Liver (tissue), 9 donors: ENCODE data around the gene CD300LG. TPM values are rescaled to one million over a fixed set of nuclear protein-coding genes. Genes with fewer than 3 reads are reported as not detected.

Experiments
- DNase-seq: peaks from one replicate; pipeline ENCODE4 v3.0.0-alpha.2; 2017; ENCODE audit warnings: low spot score
- H3K27ac ChIP-seq, 2 donors: one replicate each; pipeline ENCODE4 v1.7.0; 2013; ENCODE audit warnings: inconsistent platforms in 2 of 2, low read length in 2 of 2, control low read depth in 1 of 2, low read depth in 1 of 2, mild to moderate bottlenecking in 1 of 2
- H3K27me3 ChIP-seq, 4 donors: one replicate each; pipeline versions ENCODE4 v1.6.1 to v1.7.0; 2013; ENCODE audit warnings: low read length in 3 of 4, inconsistent platforms in 1 of 4, mild to moderate bottlenecking in 1 of 4, moderate library complexity in 1 of 4; ENCODE audit not compliant: control insufficient read depth in 4 of 4, insufficient read depth in 4 of 4
- H3K36me3 ChIP-seq, 4 donors: one replicate each; pipeline versions ENCODE4 v1.6.1 to v1.7.0; 2013; ENCODE audit warnings: low read length in 3 of 4, mild to moderate bottlenecking in 3 of 4, low read depth in 1 of 4, moderate library complexity in 1 of 4; ENCODE audit not compliant: control insufficient read depth in 4 of 4, insufficient read depth in 3 of 4
- H3K4me1 ChIP-seq, 4 donors: one replicate each; pipeline versions ENCODE4 v1.6.1 to v1.7.0; 2013; ENCODE audit warnings: low read length in 3 of 4, mild to moderate bottlenecking in 3 of 4, moderate library complexity in 1 of 4; ENCODE audit not compliant: control insufficient read depth in 4 of 4, insufficient read depth in 4 of 4
- H3K4me3 ChIP-seq, 3 donors: one replicate each; pipeline versions ENCODE4 v1.6.1 to v1.7.0; 2013; ENCODE audit warnings: low read length in 3 of 3, control low read depth in 1 of 3, low read depth in 1 of 3, mild to moderate bottlenecking in 1 of 3
- H3K9ac ChIP-seq, 2 donors: one replicate each; pipeline ENCODE4 v1.7.0; 2013; ENCODE audit warnings: low read length in 2 of 2, mild to moderate bottlenecking in 2 of 2, moderate library complexity in 2 of 2, control low read depth in 1 of 2, low read depth in 1 of 2
- H3K9me3 ChIP-seq, 4 donors: one replicate each; pipeline versions ENCODE4 v1.6.1 to v1.7.0; 2013; ENCODE audit warnings: low read length in 3 of 4; ENCODE audit not compliant: control insufficient read depth in 4 of 4
- ATF3 ChIP-seq: IDR thresholded peaks from 2 replicates; pipeline ENCODE4 v1.6.1; 2016; ENCODE audit warnings: antibody characterized with exemption
- CTCF ChIP-seq: fragments of 150-350 bp; IDR thresholded peaks from 2 replicates; pipeline ENCODE4 v1.5.1; 2017; ENCODE audit warnings: improper control_type of control experiment, low read depth, low read length; ENCODE audit not compliant: missing input control
- EGR1 ChIP-seq, 2 donors: IDR thresholded peaks; 2 replicates each; pipeline ENCODE4 v1.6.1; 2016 to 2018; ENCODE audit warnings: antibody characterized with exemption in 2 of 2, low read depth in 2 of 2
- FOXA1 ChIP-seq: IDR thresholded peaks from 2 replicates; pipeline ENCODE4 v1.6.1; 2016; ENCODE audit warnings: antibody characterized with exemption
- FOXA2 ChIP-seq: IDR thresholded peaks from 2 replicates; pipeline ENCODE4 v1.6.1; 2016; ENCODE audit warnings: antibody characterized with exemption
- GABPA ChIP-seq, 2 donors: IDR thresholded peaks in 1 of 2; conservative IDR thresholded peaks in 1 of 2; 2 replicates each; pipeline ENCODE4 v1.6.1; 2016; ENCODE audit warnings: antibody characterized with exemption in 2 of 2, mild to moderate bottlenecking in 1 of 2, moderate library complexity in 1 of 2
- HNF4A ChIP-seq, 2 donors: conservative IDR thresholded peaks; 2 replicates each; pipeline ENCODE4 v1.6.1; 2016; ENCODE audit warnings: antibody characterized with exemption in 2 of 2, mild to moderate bottlenecking in 2 of 2
- HNF4G ChIP-seq: IDR thresholded peaks from 2 replicates; pipeline ENCODE4 v1.6.1; 2016; ENCODE audit warnings: antibody characterized with exemption
- JUND ChIP-seq, 2 donors: IDR thresholded peaks; 2 replicates each; pipeline ENCODE4 v1.6.1; 2016; ENCODE audit warnings: antibody characterized with exemption in 2 of 2
- MAX ChIP-seq: IDR thresholded peaks from 2 replicates; pipeline ENCODE4 v1.6.1; 2016; ENCODE audit warnings: antibody characterized with exemption
- NR2F2 ChIP-seq: IDR thresholded peaks from 2 replicates; pipeline ENCODE4 v1.6.1; 2016; ENCODE audit warnings: antibody characterized with exemption
- RXRA ChIP-seq, 2 donors: IDR thresholded peaks; 2 replicates each; pipeline ENCODE4 v1.6.1; 2017 to 2018; ENCODE audit warnings: antibody characterized with exemption in 2 of 2, mild to moderate bottlenecking in 1 of 2
- SP1 ChIP-seq: IDR thresholded peaks from 2 replicates; pipeline ENCODE4 v1.6.1; 2018; ENCODE audit warnings: antibody characterized with exemption, mild to moderate bottlenecking
- TAF1 ChIP-seq: conservative IDR thresholded peaks from 2 replicates; pipeline ENCODE4 v1.6.1; 2016; ENCODE audit warnings: antibody characterized with exemption, mild to moderate bottlenecking
- YY1 ChIP-seq: IDR thresholded peaks from 2 replicates; pipeline ENCODE4 v1.6.1; 2016; ENCODE audit warnings: antibody characterized with exemption, mild to moderate bottlenecking
- ZBTB33 ChIP-seq: IDR thresholded peaks from 2 replicates; pipeline ENCODE4 v1.6.1; 2016; ENCODE audit warnings: antibody characterized with exemption
- WGBS: extraction: QIAGEN DNeasy Blood & Tissue Kit; methylation state at CpG from one replicate; pipeline ENCODE4 v1.1.7; 2013; 5-methylcytosine and 5-hydroxymethylcytosine counted together
- polyA plus RNA-seq, 2 donors: library from polyadenylated mRNA; stranded (reverse) in 1 of 2; unstranded in 1 of 2; fragments of 200-250 nt in 1 of 2; fragments of >200 nt in 1 of 2; fragmentation: Nextera tagmentation in 1 of 2; extraction: Ambion mirVana in 1 of 2; gene quantifications; one replicate each; pipeline versions ENCODE4 v1.2.1 to v1.2.3, GENCODE V29; 2013 to 2015
- total RNA-seq, 2 donors: library from RNA; depleted of rRNA; stranded (reverse); fragments of >200 nt; gene quantifications; one replicate each; pipeline ENCODE4 v1.2.3, GENCODE V29; 2014
- donor health status: healthy.
- donor health status: healthy.
- donor health status: healthy.
- donor health status: healthy.
- donor health status: healthy.

The CD300LG gene
- total and polyA plus RNA-seq, 4 donors, result 0.14 to 0.58 (median 0.20) TPM

GRCh38 chr17:43816336-43817320 is 30.3 kb upstream of the CD300LG start:
- H3K27ac ChIP-seq, result no peak overlapping the region
- no peaks in the 10 kb centered on the region for H3K9me3 ChIP-seq
- H3K9ac ChIP-seq, result no peak overlapping the region
- 97% methylated on average over 24 of the region's 24 CpGs for WGBS
- no peaks in the 10 kb centered on the region for H3K27me3 ChIP-seq
- no peak for DNase-seq
- H3K4me1 ChIP-seq, result no peaks in the 10 kb centered on the region
- TF ChIP-seq CTCF, result no peak
- TF ChIP-seq NR2F2, result no peak
- TF ChIP-seq EGR1 (IDR thresholded peaks at IDR 0.05; ENCODE audit: low read depth in 2 of 2), result no peak
- no peak for TF ChIP-seq HNF4A (conservative IDR thresholded peaks at IDR 0.05)
- no peak for TF ChIP-seq FOXA2
- H3K4me3 ChIP-seq, result no peak overlapping the region
- no peaks in the 10 kb centered on the region for H3K36me3 ChIP-seq

- WGBS, result 94% methylated on average over 9 of the region's 9 CpGs
- no peaks in the 10 kb centered on the region for H3K9me3 ChIP-seq
- no peaks in the 10 kb centered on the region for H3K36me3 ChIP-seq
- H3K27ac ChIP-seq, result no peak overlapping the region
- no peaks in the 10 kb centered on the region for H3K27me3 ChIP-seq
- no peak overlapping the region for H3K4me3 ChIP-seq
- H3K4me1 ChIP-seq, result no peaks in the 10 kb centered on the region
- no peak for TF ChIP-seq MAX
- TF ChIP-seq RXRA (IDR thresholded peaks at IDR 0.05), result no peak
- no peak overlapping the region for H3K9ac ChIP-seq
- DNase-seq, result no peak
Observed at GRCh38 chr17:43817826-43818225, 29.1 kb upstream of the CD300LG start.

- H3K27ac ChIP-seq, result no peak overlapping the region
- 95% methylated on average over 5 of the region's 5 CpGs for WGBS
- TF ChIP-seq FOXA1 (no peak), EGR1 (IDR thresholded peaks at IDR 0.05; ENCODE audit: low read depth in 2 of 2) (no peak), TAF1 (no peak)
- H3K4me1 ChIP-seq, result no peaks in the 10 kb centered on the region
- no peaks in the 10 kb centered on the region for H3K9me3 ChIP-seq
- H3K36me3 ChIP-seq, result no peaks in the 10 kb centered on the region
- H3K27me3 ChIP-seq, result no peaks in the 10 kb centered on the region
- H3K9ac ChIP-seq, result no peak overlapping the region
- no peak for DNase-seq
- no peak overlapping the region for H3K4me3 ChIP-seq
Observed at GRCh38 chr17:43818966-43819365, 28.0 kb upstream of the CD300LG start.

- no peak for DNase-seq
- Histone ChIP-seq H3K4me3 (no peak overlapping the region), H3K36me3 (no peaks in the 10 kb centered on the region), H3K27ac (no peak overlapping the region), H3K9ac (no peak overlapping the region), H3K4me1 (no peaks in the 10 kb centered on the region), H3K9me3 (no peaks in the 10 kb centered on the region), H3K27me3 (no peaks in the 10 kb centered on the region)
- WGBS, result 94% methylated on average over 14 of the region's 14 CpGs
- TF ChIP-seq GABPA (IDR thresholded peaks at IDR 0.05 in 1 of 2, conservative IDR thresholded peaks at IDR 0.05 in 1 of 2) (no peak), RXRA (IDR thresholded peaks at IDR 0.05) (no peak), MAX (no peak), HNF4A (conservative IDR thresholded peaks at IDR 0.05) (no peak), ZBTB33 (no peak), JUND (IDR thresholded peaks at IDR 0.05) (no peak), HNF4G (no peak), ATF3 (no peak), FOXA2 (no peak), SP1 (no peak), EGR1 (IDR thresholded peaks at IDR 0.05; ENCODE audit: low read depth in 2 of 2) (no peak), YY1 (no peak)
Observed at GRCh38 chr17:43820759-43821158, 26.2 kb upstream of the CD300LG start.
